IMR-90 (cell line): ENCODE results near the gene HOXA10. TPM values are rescaled to one million over a fixed set of nuclear protein-coding genes. Genes with fewer than 3 reads are reported as not detected.

ENCODE experiments used
- ATAC-seq: fragments of 200-7000 bp; cut with Tn5 transposase; 2 replicates; pipeline ENCODE4 v1.9.1; 2020; ENCODE audit warnings: low read depth, mild to moderate bottlenecking, moderate library complexity
- BruUV-seq: library from RNA; stranded (reverse); fragments of 400-500 nt; replicated peaks from 2 replicates; lab custom pipeline; 2021; lab: Mats Ljungman, UMichigan
- CTCF ChIA-PET: fragments of 300-600 bp; formaldehyde crosslinking; extraction: SDS; loops from one replicate; lab custom pipeline; 2021; ENCODE audit warnings: antibody characterized with exemption; lab: Yijun Ruan, JAX
- POLR2A ChIA-PET: fragments of 300-600 bp; sonication (Branson Sonifier 250); formaldehyde crosslinking; loops from one replicate; lab custom pipeline; 2022; ENCODE audit warnings: antibody characterized with exemption; ENCODE audit not compliant: unreplicated experiment; lab: Charles Lee
- DNase-seq: peaks from one replicate; pipeline ENCODE4 v3.0.0; 2013
- H2AFZ ChIP-seq: replicated peaks from 2 replicates; pipeline ENCODE3; 2013; ENCODE audit warnings: low read length, mild to moderate bottlenecking; ENCODE audit not compliant: poor library complexity
- H2AK5ac ChIP-seq: 2 replicates; pipeline ENCODE4 v1.6.1; 2013; ENCODE audit warnings: low read depth, low read length, inconsistent platforms
- H2AK9ac ChIP-seq: replicated peaks from 2 replicates; pipeline ENCODE3; 2013; ENCODE audit warnings: mild to moderate bottlenecking, low read depth, low read length, moderate library complexity; ENCODE audit not compliant: poor library complexity
- H2BK120ac ChIP-seq: 2 replicates; pipeline ENCODE4 v1.6.1; 2013; ENCODE audit warnings: low read depth, low read length, inconsistent platforms
- H2BK15ac ChIP-seq: 3 replicates; pipeline ENCODE4 v1.6.1; 2013; ENCODE audit warnings: low read depth, low read length, inconsistent platforms
- H2BK20ac ChIP-seq: 2 replicates; pipeline ENCODE4 v1.6.1; 2013; ENCODE audit warnings: low read depth, mild to moderate bottlenecking, inconsistent platforms, low read length, moderate library complexity
- H2BK5ac ChIP-seq: 2 replicates; pipeline ENCODE4 v1.6.1; 2013; ENCODE audit warnings: mild to moderate bottlenecking, low read depth, low read length, inconsistent platforms; ENCODE audit not compliant: poor library complexity, severe bottlenecking
- H3K14ac ChIP-seq: replicated peaks from 2 replicates; pipeline ENCODE4 v1.6.1; 2013; ENCODE audit warnings: low read depth, low read length, inconsistent platforms
- H3K18ac ChIP-seq: 2 replicates; pipeline ENCODE4 v1.6.1; 2013; ENCODE audit warnings: low read depth, low read length, control low read depth
- H3K23ac ChIP-seq: 2 replicates; pipeline ENCODE4 v1.6.1; 2013; ENCODE audit warnings: low read depth, low read length, inconsistent platforms
- H3K27ac ChIP-seq: 2 replicates; pipeline ENCODE4 v1.5.1; 2013; ENCODE audit warnings: mild to moderate bottlenecking, control low read depth, low read length; ENCODE audit not compliant: insufficient read depth
- H3K27me3 ChIP-seq: 2 replicates; pipeline ENCODE4 v1.6.1; 2013; ENCODE audit warnings: low read length; ENCODE audit not compliant: control insufficient read depth, insufficient read depth
- H3K36me3 ChIP-seq: 2 replicates; pipeline ENCODE4 v1.6.1; 2013; ENCODE audit warnings: low read length, mixed read lengths; ENCODE audit not compliant: control insufficient read depth, insufficient read depth
- H3K4ac ChIP-seq: 2 replicates; pipeline ENCODE4 v1.6.1; 2013; ENCODE audit warnings: low read depth, low read length, inconsistent platforms
- H3K4me1 ChIP-seq: 2 replicates; pipeline ENCODE4 v1.6.1; 2013; ENCODE audit warnings: low read length, mixed read lengths; ENCODE audit not compliant: control insufficient read depth, insufficient read depth
- H3K4me2 ChIP-seq: 2 replicates; pipeline ENCODE4 v1.6.1; 2013; ENCODE audit warnings: low read depth, mild to moderate bottlenecking, control low read depth, low read length, moderate library complexity
- H3K4me3 ChIP-seq: 2 replicates; pipeline ENCODE4 v1.5.1; 2013; ENCODE audit warnings: low read depth, mild to moderate bottlenecking, control low read depth, low read length, moderate library complexity; ENCODE audit not compliant: insufficient read depth
- H3K56ac ChIP-seq: 2 replicates; pipeline ENCODE4 v1.6.1; 2013; ENCODE audit warnings: low read length, inconsistent platforms; ENCODE audit not compliant: insufficient read depth; ENCODE audit errors: extremely low read depth
- H3K79me1 ChIP-seq, 2 experiments: 2 replicates each; pipeline ENCODE4 v1.6.1; 2013; ENCODE audit warnings: low read length in 2 of 2, inconsistent platforms in 1 of 2, low read depth in 1 of 2
- H3K9ac ChIP-seq: 2 replicates; pipeline ENCODE4 v1.6.1; 2013; ENCODE audit warnings: low read depth, low read length, control low read depth
- H3K9me1 ChIP-seq: 2 replicates; pipeline ENCODE4 v1.6.1; 2013; ENCODE audit warnings: low read length, inconsistent platforms; ENCODE audit not compliant: insufficient read depth
- H3K9me3 ChIP-seq: 2 replicates; pipeline ENCODE4 v1.6.1; 2013; ENCODE audit warnings: low read length; ENCODE audit not compliant: control insufficient read depth, insufficient read depth
- H4K20me1 ChIP-seq: 2 replicates; pipeline ENCODE4 v1.6.1; 2013; ENCODE audit warnings: low read length, inconsistent platforms; ENCODE audit not compliant: insufficient read depth
- H4K5ac ChIP-seq: 2 replicates; pipeline ENCODE4 v1.6.1; 2013; ENCODE audit warnings: mild to moderate bottlenecking, low read depth, low read length, control low read depth
- H4K8ac ChIP-seq, 2 experiments: 2 replicates each; pipeline ENCODE4 v1.6.1; 2013; ENCODE audit warnings: low read depth in 2 of 2, low read length in 2 of 2, control low read depth in 1 of 2, inconsistent platforms in 1 of 2
- H4K91ac ChIP-seq: 2 replicates; pipeline ENCODE4 v1.6.1; 2013; ENCODE audit warnings: low read depth, low read length, inconsistent platforms; ENCODE audit not compliant: insufficient read depth
- BHLHE40 ChIP-seq: fragments of 150-350 bp; IDR thresholded peaks from 2 replicates; pipeline ENCODE4 v1.6.1; 2016; ENCODE audit warnings: mild to moderate bottlenecking, low read depth, low read length
- CEBPB ChIP-seq: IDR thresholded peaks from 2 replicates; pipeline ENCODE4 v1.6.1; 2012; ENCODE audit warnings: low read depth, low read length, improper control_type of control experiment
- CHD1 ChIP-seq: IDR thresholded peaks from 2 replicates; pipeline ENCODE4 v1.6.1; 2012; ENCODE audit warnings: low read depth, low read length, improper control_type of control experiment
- FOS ChIP-seq: fragments of 150-350 bp; IDR thresholded peaks from 2 replicates; pipeline ENCODE4 v1.6.1; 2016; ENCODE audit warnings: low read depth, low read length
- MAFK ChIP-seq: IDR thresholded peaks from 2 replicates; pipeline ENCODE4 v1.6.1; 2012; ENCODE audit warnings: low read depth, low read length, improper control_type of control experiment
- MAZ ChIP-seq: IDR thresholded peaks from 2 replicates; pipeline ENCODE4 v1.6.1; 2012; ENCODE audit warnings: low read depth, mild to moderate bottlenecking, low read length, improper control_type of control experiment, moderate library complexity, borderline replicate concordance
- MXI1 ChIP-seq: IDR thresholded peaks from 2 replicates; pipeline ENCODE4 v1.6.1; 2012; ENCODE audit warnings: low read depth, mild to moderate bottlenecking, low read length, moderate library complexity, borderline replicate concordance
- POLR2A ChIP-seq: IDR thresholded peaks from 2 replicates; pipeline ENCODE4 v1.6.1; 2012; ENCODE audit warnings: mild to moderate bottlenecking, low read depth, low read length
- RAD21 ChIP-seq: IDR thresholded peaks from 2 replicates; pipeline ENCODE4 v1.6.1; 2012; ENCODE audit warnings: low read length, improper control_type of control experiment
- RCOR1 ChIP-seq: IDR thresholded peaks from 2 replicates; pipeline ENCODE4 v1.6.1; 2012; ENCODE audit warnings: mild to moderate bottlenecking, low read length, improper control_type of control experiment; ENCODE audit not compliant: insufficient replicate concordance
- RFX5 ChIP-seq: IDR thresholded peaks from 2 replicates; pipeline ENCODE4 v1.8.0; 2012; ENCODE audit warnings: low read depth, mild to moderate bottlenecking, low read length, moderate library complexity
- SMC3 ChIP-seq: fragments of 150-350 bp; IDR thresholded peaks from 2 replicates; pipeline ENCODE4 v1.6.1; 2016; ENCODE audit warnings: low read depth, mild to moderate bottlenecking, antibody characterized with exemption, low read length, moderate library complexity
- WGBS, 2 experiments: methylation state at CpG; one replicate each; pipeline versions ENCODE4 v1.1.5 to v1.1.7; 2013; ENCODE audit warnings: missing lambda C conversion rate in 2 of 2; ENCODE audit not compliant: insufficient read length in 1 of 2; ENCODE audit errors: extremely low coverage in 2 of 2; 5-methylcytosine and 5-hydroxymethylcytosine counted together
- dilution Hi-C: fragments of 300-500 bp; cut with HindIII; formaldehyde crosslinking; loops from one replicate; pipeline ENCODE4 v1.14.3; 2018; ENCODE audit warnings: low sequenced_read_pairs; ENCODE audit not compliant: unreplicated experiment
- in situ Hi-C: fragments of 300-500 bp; cut with MboI; formaldehyde crosslinking; loops from 3 replicates; pipeline ENCODE4 v1.14.3; 2019; ENCODE audit warnings: low sequenced_read_pairs, inconsistent platforms, mixed read lengths
- intact Hi-C: fragments of 100-400 bp; cut with micrococcal nuclease; formaldehyde crosslinking; loops from 2 replicates; pipeline ENCODE4 v1.10.0; 2022
- polyA plus RNA-seq, 3 experiments: library from polyadenylated mRNA; depleted of rRNA; stranded (reverse); fragments of >200 nt; gene quantifications; 2 replicates each; pipeline ENCODE4 v1.2.3, GENCODE V29; 2012; ENCODE audit warnings: low replicate concordance in 1 of 3
- total RNA-seq: library from RNA; depleted of rRNA; stranded (reverse); fragments of >200 nt; gene quantifications from 2 replicates; pipeline ENCODE4 v1.2.3, GENCODE V29; 2012
- TF ChIP-seq, protein P1 (sequence below): fragments of 150-350 bp; IDR thresholded peaks from 2 replicates; pipeline ENCODE4 v1.6.1; 2016; ENCODE audit warnings: low read depth, mild to moderate bottlenecking, low read length, moderate library complexity, borderline replicate concordance
- TF ChIP-seq, protein P2 (sequence below): conservative IDR thresholded peaks from 2 replicates; pipeline ENCODE4 v1.5.1; 2012; ENCODE audit warnings: mild to moderate bottlenecking, low read depth, low read length, improper control_type of control experiment
- TF ChIP-seq, protein P3 (sequence below): fragments of 150-350 bp; IDR thresholded peaks from 2 replicates; pipeline ENCODE4 v1.6.1; 2017; ENCODE audit warnings: mild to moderate bottlenecking, antibody characterized with exemption, low read length, low read depth

HOXA10 gene
- total and polyA plus RNA-seq, 2 of the 4 experiments (the other 2 are of a cell fraction) = 0.10 to 0.18 TPM

DNA sequence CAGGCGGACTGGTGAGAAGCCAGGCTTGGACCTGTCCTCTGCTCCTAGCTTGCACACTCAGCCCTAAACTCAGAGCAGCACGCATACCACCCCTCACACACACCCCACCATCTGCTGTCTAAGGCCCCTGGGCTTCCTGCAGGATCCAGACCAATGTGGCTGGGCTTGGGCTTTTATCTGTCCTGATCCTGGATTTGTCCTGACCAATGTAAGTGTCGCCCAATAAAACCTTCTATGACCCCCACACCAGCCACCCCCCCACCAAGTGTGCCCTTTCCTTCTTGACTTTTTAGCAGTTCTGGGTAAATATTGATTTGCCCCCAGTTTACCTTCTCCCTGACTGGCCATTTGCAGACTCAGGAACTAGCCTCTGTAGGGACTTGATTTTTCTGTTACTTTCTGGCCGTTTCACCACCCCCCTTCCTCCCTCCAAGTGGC lies 27.5 kb upstream of the HOXA10 start:
- POLR2A ChIA-PET = interaction anchor here (0.6 kb wide), 1 partner anchor 606 kb away, joined by 3 read pairs; no protein-coding TSS in a partner anchor
- peaks cover 11% of the 10 kb centered on the region; the same call in 1 of the 2 replicates for H3K9me3 ChIP-seq
- peaks cover 24% of the 10 kb centered on the region for H4K20me1 ChIP-seq
- H3K4me2 ChIP-seq = no peak overlapping the region; the same call in 1 of the 2 replicates
- H2AK9ac ChIP-seq = no peak overlapping the region
- H3K56ac ChIP-seq = no peak overlapping the region
- H3K27ac ChIP-seq = no peak overlapping the region
- H4K5ac ChIP-seq = no peak overlapping the region
- H3K27me3 ChIP-seq = peaks cover 93% of the 10 kb centered on the region
- no peak overlapping the region for H2AFZ ChIP-seq
- 0 out of 2 replicates have a peak overlapping the region, but pooled peaks have one; percentile 8 for H3K23ac ChIP-seq
- ATAC-seq (no peak), DNase-seq (no peak)
- H3K4ac ChIP-seq = no peak overlapping the region
- CTCF ChIA-PET = no interaction called here
- H3K4me3 ChIP-seq = no peak overlapping the region
- no peak overlapping the region for H4K91ac ChIP-seq
- no peak overlapping the region for H2BK5ac ChIP-seq
- no peak overlapping the region for H2BK15ac ChIP-seq
- H3K79me1 ChIP-seq = no peaks in the 10 kb centered on the region
- TF ChIP-seq, protein P1, sequence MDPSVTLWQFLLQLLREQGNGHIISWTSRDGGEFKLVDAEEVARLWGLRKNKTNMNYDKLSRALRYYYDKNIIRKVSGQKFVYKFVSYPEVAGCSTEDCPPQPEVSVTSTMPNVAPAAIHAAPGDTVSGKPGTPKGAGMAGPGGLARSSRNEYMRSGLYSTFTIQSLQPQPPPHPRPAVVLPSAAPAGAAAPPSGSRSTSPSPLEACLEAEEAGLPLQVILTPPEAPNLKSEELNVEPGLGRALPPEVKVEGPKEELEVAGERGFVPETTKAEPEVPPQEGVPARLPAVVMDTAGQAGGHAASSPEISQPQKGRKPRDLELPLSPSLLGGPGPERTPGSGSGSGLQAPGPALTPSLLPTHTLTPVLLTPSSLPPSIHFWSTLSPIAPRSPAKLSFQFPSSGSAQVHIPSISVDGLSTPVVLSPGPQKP = no peak
- TF ChIP-seq BHLHE40 (no peak), SMC3 (no peak), RFX5 (no peak), MXI1 (no peak), MAFK (no peak), CEBPB (no peak), RCOR1 (no peak), RAD21 (no peak), MAZ (no peak), FOS (no peak), CHD1 (no peak), POLR2A (no peak)
- TF ChIP-seq, protein P2, sequence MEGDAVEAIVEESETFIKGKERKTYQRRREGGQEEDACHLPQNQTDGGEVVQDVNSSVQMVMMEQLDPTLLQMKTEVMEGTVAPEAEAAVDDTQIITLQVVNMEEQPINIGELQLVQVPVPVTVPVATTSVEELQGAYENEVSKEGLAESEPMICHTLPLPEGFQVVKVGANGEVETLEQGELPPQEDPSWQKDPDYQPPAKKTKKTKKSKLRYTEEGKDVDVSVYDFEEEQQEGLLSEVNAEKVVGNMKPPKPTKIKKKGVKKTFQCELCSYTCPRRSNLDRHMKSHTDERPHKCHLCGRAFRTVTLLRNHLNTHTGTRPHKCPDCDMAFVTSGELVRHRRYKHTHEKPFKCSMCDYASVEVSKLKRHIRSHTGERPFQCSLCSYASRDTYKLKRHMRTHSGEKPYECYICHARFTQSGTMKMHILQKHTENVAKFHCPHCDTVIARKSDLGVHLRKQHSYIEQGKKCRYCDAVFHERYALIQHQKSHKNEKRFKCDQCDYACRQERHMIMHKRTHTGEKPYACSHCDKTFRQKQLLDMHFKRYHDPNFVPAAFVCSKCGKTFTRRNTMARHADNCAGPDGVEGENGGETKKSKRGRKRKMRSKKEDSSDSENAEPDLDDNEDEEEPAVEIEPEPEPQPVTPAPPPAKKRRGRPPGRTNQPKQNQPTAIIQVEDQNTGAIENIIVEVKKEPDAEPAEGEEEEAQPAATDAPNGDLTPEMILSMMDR = no peak
- TF ChIP-seq, protein P3, sequence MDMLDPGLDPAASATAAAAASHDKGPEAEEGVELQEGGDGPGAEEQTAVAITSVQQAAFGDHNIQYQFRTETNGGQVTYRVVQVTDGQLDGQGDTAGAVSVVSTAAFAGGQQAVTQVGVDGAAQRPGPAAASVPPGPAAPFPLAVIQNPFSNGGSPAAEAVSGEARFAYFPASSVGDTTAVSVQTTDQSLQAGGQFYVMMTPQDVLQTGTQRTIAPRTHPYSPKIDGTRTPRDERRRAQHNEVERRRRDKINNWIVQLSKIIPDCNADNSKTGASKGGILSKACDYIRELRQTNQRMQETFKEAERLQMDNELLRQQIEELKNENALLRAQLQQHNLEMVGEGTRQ = no peak
- H2BK20ac ChIP-seq = no peak overlapping the region
- intact Hi-C loops = no loop called here
- no peak overlapping the region for H3K9ac ChIP-seq
- H4K8ac ChIP-seq = no peak overlapping the region
- WGBS, 2 experiments = 38% methylated on average over 1 of the region's 4 CpGs; no CpG with 5 or more reads in 1 of the 2 experiments
- in situ Hi-C loops = loop anchor here (5.0 to 10.0 kb wide), 2 partner anchors 381 to 573 kb away; no protein-coding TSS in a partner anchor
- dilution Hi-C loops = no loop called here
- no peak overlapping the region for H3K14ac ChIP-seq
- no peaks in the 10 kb centered on the region for H3K36me3 ChIP-seq
- peaks cover 2% of the 10 kb centered on the region; the same call in 1 of the 2 replicates for H3K4me1 ChIP-seq
- H3K9me1 ChIP-seq = peaks cover 5% of the 10 kb centered on the region; the same call in 1 of the 2 replicates
- no TSS peak for BruUV-seq
- H2AK5ac ChIP-seq = no peak overlapping the region
- H3K18ac ChIP-seq = no peak overlapping the region
- no peak overlapping the region for H2BK120ac ChIP-seq
